HG02870 (cell line): ENCODE measurements around the gene ACP3.
"Not testable (repeated sequence)": the region's sequence is repeated elsewhere in the genome, so short reads cannot be mapped to it uniquely, and the experiment has no call there.

Experiments used
- ATAC-seq: cut with Tn5 transposase; IDR thresholded peaks from one replicate; pipeline ENCODE4 v1.9.1; 2021; ENCODE audit warnings: mild to moderate bottlenecking, moderate library complexity; ENCODE audit not compliant: unreplicated experiment

The ACP3 gene

DNA sequence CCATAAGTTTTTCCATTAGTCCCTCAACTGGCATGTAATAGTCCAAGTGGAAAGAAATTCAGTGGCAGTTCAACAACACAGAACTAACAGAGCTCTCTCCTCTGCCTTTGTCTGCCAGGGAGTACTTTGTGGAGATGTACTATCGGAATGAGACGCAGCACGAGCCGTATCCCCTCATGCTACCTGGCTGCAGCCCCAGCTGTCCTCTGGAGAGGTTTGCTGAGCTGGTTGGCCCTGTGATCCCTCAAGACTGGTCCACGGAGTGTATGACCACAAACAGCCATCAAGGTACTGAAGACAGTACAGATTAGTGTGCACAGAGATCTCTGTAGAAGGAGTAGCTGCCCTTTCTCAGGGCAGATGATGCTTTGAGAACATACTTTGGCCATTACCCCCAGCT is 39.4 kb downstream of the ACP3 start:
- no peak for ATAC-seq

DNA sequence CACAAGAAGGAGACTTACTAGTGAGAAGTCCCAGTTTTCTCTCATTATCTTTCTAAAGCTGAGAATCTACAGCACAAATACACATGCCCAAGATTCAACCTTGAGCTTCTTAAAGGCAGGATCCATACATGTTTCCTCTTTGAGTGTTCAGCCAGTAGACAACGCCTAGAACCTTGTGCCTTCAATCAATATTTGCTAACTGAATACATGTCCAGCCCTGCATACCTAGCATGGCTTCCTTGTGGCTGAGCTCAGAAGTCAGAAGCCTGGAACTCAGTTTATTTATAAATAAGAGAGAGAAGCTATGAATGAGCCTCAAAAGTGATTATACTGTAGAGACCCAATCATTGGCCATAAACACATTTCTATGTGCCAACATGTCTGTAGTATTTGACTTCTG is 43.5 kb downstream of the ACP3 start:
- ATAC-seq = no peak

DNA sequence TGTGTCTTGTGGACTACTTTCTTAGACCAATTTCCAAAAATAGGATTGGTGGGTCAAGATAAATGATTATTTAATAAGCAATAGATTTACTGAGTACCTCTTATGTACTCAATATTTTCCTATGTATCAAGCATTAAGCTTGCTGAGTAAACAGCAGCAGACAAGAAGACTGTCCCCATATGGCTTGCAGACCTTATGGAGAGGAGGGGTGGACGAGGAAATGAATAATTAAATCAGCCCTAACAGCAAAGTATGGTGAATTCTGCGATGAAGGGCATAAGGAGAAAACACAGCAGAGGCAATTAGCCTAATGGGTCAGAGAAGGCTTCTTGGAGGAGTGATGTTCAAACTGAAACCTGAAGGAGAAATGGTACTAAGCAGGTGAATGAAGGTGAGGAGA is 45.1 kb downstream of the ACP3 start:
- ATAC-seq = no peak

DNA sequence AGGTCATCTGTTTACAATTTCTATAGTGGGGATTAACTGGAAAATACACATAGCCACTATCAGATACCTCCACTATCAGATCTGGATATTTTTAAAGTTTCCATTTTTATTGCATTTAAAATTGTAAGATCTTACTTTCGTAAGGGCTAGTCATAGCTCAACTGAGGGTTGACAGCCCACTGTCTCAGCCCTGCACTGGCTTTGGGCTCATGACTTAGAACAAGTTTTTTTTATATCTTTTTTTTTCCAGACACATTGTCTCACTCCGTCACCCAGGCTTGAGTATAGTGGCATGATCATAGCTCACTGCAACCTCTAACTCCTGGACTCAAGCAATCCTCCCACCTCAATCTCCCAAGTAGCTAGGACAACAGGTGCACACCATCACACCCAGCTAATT is 51.3 kb downstream of the ACP3 start:
- no peak for ATAC-seq

DNA sequence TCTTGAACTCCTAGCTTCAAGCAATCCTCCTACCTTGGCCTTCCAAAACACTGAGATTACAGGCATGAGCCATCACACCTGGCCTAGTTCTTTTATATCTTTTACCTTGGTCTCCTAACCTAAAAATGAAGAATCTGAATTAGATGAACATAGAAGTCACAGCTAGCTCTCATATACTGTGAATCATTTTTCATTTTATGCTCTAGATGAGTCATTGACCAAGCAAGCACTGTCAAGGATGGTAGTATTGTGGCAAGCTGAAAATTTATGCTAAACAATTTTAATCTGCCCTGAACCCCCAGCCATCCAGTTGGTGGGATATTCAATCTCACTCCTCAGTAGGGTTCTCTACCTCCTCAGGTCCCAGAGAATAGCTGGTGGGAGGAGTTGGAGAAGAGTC is 51.8 kb downstream of the ACP3 start:
- no peak for ATAC-seq

DNA sequence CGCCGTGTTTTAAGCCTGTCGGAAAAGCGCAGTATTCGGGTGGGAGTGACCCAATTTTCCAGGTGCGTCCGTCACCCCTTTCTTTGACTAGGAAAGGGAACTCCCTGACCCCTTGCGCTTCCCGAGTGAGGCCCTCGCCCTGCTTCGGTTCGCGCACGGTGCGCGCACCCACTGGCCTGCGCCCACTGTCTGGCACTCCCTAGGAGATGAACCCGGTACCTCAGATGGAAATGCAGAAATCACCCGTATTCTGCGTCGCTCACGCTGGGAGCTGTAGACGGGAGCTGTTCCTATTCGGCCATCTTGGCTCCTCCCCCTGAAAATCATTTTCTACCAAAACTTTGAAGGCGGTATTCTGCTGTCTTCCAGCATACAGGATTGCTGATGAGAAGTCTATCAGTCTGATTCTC is 59.7 kb downstream of the ACP3 start:
- ATAC-seq = not testable (repeated sequence)

DNA sequence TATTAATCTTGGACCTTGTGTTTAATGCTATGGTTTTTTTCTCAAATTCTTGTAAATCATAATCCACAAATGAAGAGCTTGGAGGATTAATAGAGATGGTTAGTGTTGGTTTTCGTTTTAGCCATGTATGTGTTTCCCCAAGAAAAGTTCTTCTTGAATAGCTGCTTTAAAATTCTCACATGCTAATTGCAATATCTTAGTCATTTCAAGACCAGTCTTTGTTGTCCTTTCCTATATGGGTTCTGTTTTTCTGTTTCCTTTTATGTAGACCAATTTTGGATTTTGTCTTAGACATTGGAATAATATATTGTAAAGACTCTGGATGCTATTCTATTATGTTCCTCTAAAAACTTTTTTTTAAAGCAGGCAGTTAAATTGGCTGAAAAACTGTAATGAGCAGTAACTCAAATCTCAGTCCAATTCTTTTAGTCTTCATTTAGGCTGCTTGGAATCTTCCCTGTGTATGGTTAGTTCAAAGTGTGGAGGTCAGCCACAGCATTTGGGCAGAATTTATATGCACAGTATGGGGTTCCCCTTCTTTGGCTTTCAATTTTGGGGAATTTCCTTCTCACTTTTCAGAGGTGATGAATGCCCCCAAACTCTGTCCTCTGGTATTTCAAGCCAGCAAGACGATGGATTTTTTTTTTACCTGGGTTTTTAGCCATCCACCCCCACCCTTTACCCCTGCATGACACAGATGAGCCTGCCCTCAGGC is 61.0 kb downstream of the ACP3 start:
- peak; percentile 48 for ATAC-seq

DNA sequence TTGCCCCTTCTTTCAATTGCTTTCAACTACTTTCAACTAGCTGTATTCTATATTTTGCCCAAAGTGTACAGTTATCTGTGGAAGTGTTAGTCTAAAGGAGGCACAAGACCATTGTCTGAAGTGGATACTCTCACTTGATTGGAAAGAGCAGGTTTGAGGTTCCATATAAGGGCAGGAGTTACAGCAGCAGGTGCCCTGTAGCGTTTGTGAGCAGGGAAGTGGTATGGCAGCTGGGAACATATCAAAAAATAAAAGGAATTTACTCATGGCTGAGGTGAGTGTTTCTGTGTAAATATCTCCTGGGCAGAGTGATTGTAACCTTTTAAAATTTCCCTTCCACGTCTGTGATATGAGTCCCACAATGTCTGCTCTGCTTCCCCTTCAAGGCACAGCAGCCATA is 61.6 kb downstream of the ACP3 start:
- ATAC-seq = no peak

DNA sequence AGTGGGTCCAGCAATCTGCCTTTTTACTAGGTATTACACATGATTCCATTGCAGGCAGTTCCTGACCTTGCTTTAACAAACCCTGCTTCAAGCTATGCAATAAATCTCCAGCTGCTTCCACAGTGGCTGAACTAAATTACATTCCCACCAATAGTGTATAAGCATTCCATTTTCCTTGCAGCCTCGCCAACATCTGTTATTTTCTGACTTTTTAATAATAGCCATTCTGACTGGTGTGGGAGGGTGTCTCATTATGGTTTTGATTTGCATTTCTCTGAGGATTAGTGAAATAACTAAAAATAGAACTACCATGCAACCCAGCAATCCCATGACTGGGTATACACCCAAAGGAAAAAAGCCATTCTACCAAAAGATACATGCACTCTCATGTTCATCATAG is 63.7 kb downstream of the ACP3 start:
- peak; percentile 46 for ATAC-seq

DNA sequence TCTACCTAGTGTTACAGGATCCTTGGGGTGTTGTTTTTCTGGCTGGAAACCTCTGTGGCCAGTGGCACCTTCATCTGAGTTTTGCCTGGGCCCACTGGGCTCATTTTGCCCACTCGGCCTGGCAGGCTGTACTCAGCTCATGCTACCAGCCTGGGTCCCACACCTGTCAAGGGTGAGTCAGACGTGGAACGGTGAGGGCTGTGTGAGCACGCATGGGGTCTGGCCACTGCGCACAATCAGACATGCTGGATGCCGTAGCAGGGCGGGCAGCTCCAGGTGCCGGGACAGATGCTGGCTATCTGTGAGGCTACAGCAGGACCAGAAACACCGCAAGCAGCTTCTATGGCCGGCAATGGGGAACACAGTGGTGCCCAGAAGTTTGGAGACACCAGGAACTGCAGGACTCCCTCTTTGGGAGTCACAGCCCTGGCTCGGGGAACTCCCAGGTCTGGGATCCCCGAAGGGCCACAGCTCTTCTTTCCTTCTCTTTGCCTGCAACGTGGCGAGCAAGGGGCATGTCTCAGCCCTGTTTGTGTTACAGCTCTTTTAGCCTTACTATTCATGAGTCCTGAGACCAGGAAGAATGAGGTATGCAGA is 64.2 kb downstream of the ACP3 start:
- ATAC-seq = peak; percentile 56

DNA sequence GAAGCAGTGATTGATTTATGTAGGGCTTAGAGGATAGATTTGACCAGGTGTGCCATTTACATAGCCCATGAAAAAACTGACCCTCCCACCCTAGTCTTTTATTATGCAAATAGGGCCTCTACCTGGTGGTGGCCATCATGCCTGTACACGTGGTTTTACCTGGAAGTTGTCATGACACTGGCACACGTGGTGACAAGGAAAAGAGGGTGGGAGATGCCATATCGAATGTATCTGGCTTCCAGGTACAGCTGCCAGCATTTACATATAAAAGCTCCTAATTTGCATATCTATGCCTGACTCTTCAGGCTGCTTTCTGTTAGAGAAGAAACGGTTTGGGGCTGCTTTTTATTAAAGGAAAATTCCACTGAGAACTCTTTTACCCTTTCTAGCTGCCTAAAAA is 65.1 kb downstream of the ACP3 start:
- ATAC-seq = no peak

DNA sequence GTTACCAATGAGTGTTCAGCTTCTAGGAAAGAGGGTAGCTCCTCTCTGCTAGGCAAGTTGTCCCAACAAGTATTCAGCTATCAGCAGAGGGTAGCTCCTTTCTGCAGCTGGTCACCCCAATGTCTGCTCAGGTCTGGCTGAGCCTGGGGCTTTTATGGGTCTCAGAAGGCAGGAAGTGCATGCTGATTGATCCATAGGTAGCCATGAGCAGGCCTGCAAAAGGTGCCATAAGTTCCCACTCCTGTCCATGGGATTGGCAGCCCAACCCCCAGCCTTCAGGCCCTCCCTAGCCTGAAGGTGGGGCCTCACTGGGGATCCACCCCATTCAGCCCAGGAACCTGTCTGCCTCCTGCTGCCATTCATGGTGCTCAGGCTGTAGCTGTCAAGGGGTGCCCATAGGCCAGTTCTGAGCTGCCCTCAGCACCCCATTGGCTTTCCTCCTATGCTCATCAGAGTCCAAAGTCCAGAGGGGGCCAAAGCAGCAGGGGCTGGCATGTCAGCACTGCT is 65.5 kb downstream of the ACP3 start:
- ATAC-seq = no peak

DNA sequence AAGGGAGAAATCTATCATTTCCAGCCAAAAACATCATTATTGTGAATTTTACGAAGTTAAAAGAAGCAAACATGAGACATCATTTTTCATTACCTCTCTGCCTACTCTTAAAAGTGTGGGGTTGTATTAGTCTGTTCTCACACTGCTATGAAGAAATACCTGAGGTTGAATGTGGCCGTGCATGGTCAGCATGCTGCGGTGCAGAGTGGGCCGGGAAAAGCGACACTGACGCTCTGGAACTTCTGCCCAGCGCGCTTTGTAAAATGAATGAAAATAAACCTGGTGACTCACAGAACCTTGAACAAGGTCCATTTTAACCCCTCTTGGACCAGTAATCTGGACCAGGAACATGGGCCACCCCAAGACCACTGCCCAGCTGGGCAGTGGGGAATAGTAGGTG is 69.1 kb downstream of the ACP3 start:
- ATAC-seq = no peak

DNA sequence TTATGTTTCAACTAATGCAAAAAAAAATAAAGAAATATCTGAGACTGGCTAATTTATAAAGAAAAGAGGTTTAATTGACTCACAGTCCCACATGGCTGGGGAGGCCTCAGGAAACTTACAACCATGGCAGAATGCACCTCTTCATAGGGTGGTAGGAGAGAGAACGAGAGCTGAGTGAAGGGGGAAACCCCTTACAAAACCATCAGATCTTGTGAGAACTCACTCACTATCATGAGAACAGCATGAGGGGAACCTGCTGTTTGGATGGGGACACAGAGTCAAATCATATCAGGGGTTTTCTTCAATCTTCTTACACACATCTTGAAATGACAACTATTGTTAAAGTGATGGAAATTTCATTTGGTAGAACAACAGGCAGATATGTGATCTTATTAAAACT is 75.5 kb downstream of the ACP3 start:
- ATAC-seq = peak; percentile 83

DNA sequence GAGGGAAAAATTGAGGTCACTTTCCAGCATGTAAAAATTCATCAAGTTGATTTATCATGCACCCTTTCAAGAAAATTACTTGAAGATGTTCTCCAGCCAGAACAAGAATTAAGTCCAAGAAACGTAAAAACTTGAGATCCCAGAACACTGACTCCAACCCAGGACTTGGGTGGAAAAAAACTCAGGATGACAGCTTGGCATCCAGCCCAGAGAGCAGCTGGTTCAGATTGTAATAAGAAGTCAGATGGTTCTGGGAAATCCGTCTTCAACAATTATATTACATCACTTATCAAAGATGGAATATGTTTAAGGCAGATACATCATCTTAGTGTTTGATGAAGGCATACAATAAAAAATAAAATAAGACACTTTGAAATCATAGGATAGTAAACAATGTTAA is 77.1 kb downstream of the ACP3 start:
- ATAC-seq = no peak

DNA sequence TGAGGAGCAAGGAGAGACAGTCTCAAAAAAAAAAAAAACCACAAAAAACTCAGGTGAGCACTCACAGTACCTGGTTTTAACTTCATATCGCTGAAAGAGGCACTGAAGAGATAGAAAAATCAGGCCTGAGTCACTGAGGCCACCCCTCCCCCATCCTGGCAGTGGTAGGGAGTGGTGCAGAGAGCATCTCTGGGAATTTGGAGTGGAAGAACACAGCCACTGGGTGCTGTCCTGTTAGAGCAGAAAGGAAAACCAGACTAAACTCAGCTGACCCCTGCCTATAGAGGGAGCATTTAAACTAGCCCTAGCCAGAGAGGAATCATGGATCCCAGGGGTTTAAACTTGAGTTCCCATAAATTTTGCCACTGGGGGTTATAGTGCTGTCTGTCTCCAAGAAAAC is 77.9 kb downstream of the ACP3 start:
- no peak for ATAC-seq

DNA sequence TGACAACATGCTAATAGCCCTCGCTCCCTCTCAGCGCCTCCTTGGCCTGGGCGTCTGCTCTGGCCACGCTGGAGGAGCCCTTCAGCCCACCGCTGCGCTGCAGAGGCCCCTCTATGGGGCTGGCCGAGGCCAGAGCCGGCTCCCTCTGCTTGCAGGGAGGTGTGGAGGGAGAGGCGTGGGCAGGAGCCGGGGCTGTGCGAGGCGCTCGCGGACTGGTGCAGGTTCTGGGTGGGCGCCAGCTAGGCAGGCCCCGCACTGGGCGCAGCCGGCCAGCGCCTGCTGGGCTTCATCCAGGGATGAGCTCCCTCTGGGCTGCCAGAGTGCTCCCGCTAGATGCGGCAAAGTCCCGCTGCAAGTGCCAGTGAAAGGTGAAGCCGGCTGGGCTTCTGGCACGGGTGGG is 79.0 kb downstream of the ACP3 start:
- ATAC-seq = no peak

DNA sequence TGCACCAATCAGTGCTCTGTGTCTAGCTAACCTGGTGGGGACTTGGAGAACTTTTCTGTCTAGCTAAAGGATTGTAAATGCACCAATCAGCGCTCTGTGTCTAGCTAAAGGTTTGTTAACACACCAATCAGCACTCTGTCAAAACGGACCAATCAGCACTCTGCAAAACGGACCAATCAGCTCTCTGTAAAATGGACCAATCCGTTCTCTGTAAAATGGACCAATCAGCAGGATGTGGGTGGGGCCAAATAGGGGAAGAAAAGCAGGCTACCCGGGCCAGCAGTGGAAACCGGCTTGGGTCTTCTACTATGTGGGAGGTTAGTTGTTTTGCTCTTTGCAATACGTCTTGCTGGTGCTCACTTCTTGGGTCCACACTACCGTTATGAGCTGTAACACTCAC is 79.6 kb downstream of the ACP3 start:
- not testable (repeated sequence) for ATAC-seq

DNA sequence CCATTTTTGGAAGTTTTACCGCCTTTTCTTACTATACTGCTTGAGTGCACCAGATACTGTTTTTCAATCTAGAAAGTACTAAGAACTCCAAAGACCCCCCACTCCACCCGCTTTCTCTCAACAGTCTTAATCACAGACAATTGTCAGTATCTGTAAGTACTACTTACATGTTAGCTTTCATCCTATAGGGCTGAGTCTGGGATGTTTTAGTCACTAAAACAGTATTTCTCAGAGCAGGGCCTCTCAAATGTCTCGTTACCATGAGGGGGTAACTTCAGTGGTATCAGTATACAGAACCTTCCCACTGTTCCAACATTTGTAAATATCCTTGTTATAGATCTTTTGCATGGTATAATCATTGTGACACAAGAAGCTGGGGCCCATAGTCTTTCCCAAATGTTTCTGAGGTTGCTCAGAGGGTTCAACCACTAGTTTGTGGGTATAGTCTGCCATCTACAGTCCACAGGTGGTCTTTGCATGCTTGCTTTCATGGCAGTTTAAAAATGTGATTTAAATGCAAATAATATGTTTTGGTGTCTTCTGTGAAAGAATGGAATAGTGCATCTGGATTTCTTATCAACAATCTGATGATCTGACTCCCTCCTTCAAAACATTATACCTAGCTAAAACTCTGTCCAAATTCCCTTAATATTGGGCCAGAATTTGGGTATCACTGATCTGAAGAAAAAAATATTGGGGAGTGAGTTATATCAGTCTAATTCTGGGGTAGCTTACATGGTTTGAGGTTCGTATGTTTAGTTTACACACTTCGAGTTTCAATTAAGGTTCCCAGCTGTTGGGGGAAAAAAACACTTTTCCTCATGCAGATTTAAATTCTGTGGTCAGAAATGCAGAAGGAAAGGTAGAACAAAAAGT is 82.1 kb downstream of the ACP3 start:
- ATAC-seq = no peak

DNA sequence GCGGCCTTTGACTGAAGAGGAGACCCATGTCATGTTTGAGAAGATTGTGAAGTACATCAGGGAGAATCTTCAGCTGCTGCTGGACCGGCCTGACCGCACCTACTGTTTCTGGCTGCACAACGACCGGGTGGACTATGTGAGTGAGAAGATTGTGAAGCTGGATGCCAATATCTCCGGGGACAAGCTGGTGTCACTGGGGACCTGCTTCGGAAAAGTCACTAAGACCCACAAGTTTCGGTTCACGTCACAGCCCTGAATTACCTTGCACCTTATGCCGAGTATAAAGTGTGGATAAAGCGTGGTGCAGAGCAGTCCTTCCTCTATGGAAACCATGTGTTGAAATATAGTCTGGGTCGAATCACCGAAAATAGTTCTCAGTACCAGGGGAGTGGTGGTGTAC is 84.0 kb downstream of the ACP3 start:
- no peak for ATAC-seq

DNA sequence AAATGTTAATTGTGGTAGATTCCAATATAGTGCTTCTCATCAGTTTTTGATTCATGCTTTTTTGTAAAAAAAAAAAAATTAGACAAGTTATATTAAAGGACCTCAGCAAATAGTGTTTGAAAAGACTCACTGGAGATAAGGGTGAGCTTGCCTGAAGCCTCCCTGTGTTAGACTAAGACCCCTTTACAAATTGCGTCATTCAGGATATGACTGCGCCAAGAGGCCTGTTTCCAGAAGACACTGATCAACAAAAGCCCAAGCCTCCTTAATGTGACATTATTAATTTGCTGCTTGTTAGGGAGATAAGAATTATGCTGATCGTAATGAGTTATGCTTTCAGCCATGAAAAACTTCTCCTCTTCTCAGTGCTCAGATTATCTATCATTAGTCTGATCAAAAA is 87.1 kb downstream of the ACP3 start:
- no peak for ATAC-seq

DNA sequence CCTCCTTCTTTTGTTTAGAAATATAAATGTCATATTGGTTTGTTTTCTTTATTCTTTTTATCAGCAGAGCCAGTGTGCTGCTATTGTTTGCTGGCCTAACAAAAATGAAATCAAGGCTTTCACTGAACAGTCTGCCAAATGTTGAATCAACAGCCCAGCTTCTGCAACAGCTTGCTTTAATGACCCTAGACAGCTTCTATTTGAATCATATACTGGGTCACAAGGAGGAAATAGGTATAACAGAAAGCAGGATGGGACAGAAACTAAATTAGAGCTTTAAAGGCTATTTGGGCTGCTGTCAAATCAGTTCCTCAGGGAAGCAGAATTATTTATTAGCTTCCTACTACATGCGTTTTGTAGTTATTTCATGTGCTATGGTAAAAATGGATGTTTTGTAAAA is 88.0 kb downstream of the ACP3 start:
- no peak for ATAC-seq
